ENCODE measurements around the gene CACNA1D.

The CACNA1D gene

DNA sequence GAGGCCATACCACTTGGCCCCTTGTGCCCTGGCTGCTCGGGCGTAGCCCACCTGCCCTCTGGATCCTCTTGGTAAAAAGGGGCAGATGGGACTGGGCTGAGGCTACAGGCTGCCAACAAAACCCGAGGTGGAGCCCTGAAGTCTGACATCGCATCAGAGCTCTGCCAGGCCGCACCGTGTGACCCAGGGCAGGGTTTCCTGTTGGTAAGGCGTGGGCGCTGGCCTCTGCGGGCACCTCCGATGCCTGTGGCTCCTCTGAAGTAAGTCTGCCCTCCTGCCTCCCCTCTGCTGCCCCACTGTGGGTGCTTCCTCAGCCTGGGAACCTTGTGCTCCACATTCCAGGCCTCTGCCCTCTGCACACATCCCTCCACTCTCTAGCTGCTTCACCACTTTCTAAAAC is 342.9 kb downstream of the CACNA1D start:
- Histone ChIP-seq H3K9me3 (ENCODE audit: low read length) (no peaks in the 10 kb centered on the region), H3K4me1 (ENCODE audit: insufficient read depth, low read length) (no peaks in the 10 kb centered on the region), H3K4me3 (ENCODE audit: low read length) (no peak overlapping the region), H2AFZ (ENCODE audit: low read depth, low read length) (no peak overlapping the region), H3K36me3 (ENCODE audit: insufficient read depth, low read length) (no peaks in the 10 kb centered on the region), H3K27me3 (ENCODE audit: insufficient read depth, low read length) (no peaks in the 10 kb centered on the region)

DNA sequence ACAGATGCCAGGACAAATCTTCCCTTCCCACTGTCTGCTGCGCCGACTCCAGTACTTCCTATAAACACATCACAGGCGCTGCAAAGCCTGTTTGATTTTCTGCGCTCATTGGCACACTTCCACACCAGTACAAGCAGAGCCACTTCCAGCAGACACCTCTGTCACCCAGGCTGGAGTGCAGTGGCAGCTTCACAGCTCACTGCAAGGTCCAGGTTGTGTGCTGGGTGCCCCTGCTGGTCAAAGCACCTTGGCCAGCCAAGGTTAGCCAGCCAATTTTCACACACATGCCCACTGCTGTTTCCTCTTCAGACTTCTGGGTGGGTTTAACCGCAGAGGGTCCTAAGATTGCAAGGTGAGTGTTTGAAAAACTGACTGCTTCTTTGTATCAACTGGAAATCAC is 346.9 kb downstream of the CACNA1D start:
- no peaks in the 10 kb centered on the region for H3K4me1 ChIP-seq (ENCODE audit: insufficient read depth, low read length)
- no peaks in the 10 kb centered on the region for H3K36me3 ChIP-seq (ENCODE audit: insufficient read depth, low read length)
- no peak overlapping the region for H2AFZ ChIP-seq (ENCODE audit: low read depth, low read length)
- no peak overlapping the region for H3K4me3 ChIP-seq (ENCODE audit: low read length)
- no peaks in the 10 kb centered on the region for H3K27me3 ChIP-seq (ENCODE audit: insufficient read depth, low read length)
- no peaks in the 10 kb centered on the region for H3K9me3 ChIP-seq (ENCODE audit: low read length)

DNA sequence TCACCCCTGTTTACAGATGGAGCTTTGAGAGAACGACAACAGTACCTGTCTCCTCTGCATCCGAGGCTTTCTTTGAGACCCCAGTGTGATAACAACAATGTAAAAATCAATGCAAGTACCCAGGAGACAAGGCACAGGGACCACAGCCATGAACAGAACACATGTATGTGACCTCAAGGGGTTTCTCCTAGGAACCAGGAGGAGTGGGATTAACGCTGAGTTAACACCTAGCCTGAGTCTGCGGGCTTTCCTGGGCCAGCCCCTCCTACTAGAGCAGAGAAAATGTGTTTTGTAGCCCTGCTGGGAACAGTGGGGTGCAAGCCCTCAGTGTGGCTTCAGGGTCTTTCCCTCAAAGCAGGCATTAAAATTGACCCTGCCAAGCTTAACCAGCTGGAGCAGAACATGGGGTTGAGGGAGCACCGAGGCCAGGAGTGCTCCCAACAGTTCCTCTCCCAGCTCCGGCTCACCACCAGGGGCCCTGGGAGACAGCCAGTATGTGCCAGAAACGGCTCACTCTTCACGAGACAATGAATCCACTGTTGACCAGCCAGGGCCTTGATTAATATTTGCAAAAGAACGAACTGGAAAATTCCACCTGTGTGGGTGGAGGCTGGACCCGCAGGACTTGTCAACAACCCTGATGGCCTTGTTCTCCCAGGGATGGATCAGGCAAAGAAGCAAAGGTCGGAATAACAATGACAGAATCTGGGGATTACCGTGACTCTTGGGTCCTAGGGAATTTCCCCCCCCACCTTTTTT is 348.2 kb downstream of the CACNA1D start:
- Histone ChIP-seq H3K27me3 (ENCODE audit: insufficient read depth, low read length) (peaks cover 2% of the 10 kb centered on the region), H3K36me3 (ENCODE audit: insufficient read depth, low read length) (no peaks in the 10 kb centered on the region), H2AFZ (ENCODE audit: low read depth, low read length) (no peak overlapping the region), H3K9me3 (ENCODE audit: low read length) (no peaks in the 10 kb centered on the region), H3K4me1 (ENCODE audit: insufficient read depth, low read length) (peaks cover 5% of the 10 kb centered on the region), H3K4me3 (ENCODE audit: low read length) (no peak overlapping the region)

DNA sequence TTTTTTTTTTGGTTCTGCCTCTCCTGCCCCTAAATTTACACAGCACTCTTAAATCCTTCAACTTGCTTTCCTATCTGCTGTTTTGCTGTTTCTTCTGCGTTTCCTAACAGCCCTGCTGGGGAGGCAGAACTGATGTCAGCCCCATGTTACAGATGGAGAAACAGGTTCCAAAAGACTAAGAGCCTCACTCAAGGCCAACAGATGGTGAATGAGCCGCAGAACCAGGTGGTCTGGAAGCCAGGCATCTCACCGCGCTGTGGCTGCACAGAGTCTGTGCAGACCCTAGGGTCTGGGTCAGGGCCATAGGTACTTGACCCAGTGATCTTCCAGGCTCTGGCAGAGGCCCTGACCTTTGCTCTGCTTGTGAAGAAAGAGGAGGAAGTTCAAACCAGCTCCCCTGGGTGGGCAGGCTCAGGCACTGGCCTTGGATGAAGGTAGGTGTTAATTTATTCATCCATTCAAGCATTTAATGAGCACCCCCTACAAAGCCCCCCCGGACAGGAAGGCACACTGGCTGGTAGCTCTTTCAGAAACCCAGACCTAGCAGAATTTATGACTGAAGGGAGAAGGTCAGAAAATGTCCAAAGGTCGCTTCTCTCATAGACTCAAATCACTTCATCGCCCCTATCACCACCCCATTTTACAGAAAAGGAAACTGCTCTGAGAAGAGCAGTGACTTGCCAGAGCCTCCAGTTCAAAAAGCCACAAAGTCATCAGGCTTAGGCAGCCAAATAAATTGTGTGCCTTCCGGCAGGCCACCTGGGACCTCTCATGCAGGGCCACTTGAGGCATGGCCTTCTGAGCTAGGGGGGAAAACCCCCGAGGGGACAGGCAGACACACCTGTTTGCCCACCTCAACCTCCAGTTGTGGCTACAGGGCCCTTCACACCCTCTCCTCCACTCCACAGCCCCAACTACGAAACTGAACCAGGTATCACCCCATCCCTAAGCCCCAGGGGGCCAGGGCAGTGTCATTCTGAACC is 349.1 kb downstream of the CACNA1D start:
- H3K9me3 ChIP-seq (ENCODE audit: low read length) = no peaks in the 10 kb centered on the region
- no peaks in the 10 kb centered on the region for H3K36me3 ChIP-seq (ENCODE audit: insufficient read depth, low read length)
- peaks cover 2% of the 10 kb centered on the region for H3K27me3 ChIP-seq (ENCODE audit: insufficient read depth, low read length)
- H3K4me1 ChIP-seq (ENCODE audit: insufficient read depth, low read length) = peaks cover 5% of the 10 kb centered on the region
- H3K4me3 ChIP-seq (ENCODE audit: low read length) = no peak overlapping the region
- H2AFZ ChIP-seq (ENCODE audit: low read depth, low read length) = no peak overlapping the region

DNA sequence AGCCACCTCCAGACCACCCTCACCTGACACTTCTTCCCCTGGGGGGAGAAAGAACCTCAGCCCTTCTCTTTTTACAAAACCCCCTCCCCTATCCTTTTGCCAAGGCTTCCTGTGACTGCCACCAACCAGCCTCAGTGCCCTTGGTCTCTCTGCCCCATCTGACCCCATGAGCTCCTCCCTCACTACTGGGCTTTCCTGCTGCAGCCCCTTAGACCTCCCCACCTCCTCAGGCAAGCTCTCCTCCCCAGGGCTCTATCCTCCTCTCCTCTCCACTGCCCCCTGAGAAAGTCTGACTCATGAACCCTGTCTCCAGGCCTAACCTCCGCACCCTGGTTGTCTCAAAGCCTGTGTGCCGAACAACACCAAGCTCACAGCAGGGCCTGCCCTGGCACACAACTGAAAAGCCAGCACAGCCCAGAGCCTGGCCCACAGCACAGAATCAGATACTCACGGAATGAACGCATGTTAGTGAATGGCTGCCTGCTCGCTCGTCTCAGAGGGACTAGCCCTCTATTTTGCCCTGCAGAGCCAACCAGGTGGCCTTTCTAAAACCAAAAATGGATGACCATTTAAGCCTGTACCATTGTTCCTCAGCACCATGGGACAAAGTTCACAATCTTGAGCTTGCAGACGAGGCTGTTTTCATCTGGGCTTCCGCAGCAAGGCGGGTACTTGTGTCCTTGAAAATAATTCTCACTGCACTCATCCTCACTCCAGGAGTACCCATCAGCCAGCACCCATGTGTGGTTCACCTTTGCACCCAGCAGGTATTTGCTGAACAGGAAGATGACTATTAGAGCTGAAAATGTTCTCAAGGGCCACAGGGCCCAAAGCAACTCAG is 350.1 kb downstream of the CACNA1D start:
- Histone ChIP-seq H3K4me1 (ENCODE audit: insufficient read depth, low read length) (peaks cover 5% of the 10 kb centered on the region), H2AFZ (ENCODE audit: low read depth, low read length) (no peak overlapping the region), H3K36me3 (ENCODE audit: insufficient read depth, low read length) (no peaks in the 10 kb centered on the region), H3K27me3 (ENCODE audit: insufficient read depth, low read length) (peaks cover 2% of the 10 kb centered on the region), H3K4me3 (ENCODE audit: low read length) (no peak overlapping the region), H3K9me3 (ENCODE audit: low read length) (no peaks in the 10 kb centered on the region)

DNA sequence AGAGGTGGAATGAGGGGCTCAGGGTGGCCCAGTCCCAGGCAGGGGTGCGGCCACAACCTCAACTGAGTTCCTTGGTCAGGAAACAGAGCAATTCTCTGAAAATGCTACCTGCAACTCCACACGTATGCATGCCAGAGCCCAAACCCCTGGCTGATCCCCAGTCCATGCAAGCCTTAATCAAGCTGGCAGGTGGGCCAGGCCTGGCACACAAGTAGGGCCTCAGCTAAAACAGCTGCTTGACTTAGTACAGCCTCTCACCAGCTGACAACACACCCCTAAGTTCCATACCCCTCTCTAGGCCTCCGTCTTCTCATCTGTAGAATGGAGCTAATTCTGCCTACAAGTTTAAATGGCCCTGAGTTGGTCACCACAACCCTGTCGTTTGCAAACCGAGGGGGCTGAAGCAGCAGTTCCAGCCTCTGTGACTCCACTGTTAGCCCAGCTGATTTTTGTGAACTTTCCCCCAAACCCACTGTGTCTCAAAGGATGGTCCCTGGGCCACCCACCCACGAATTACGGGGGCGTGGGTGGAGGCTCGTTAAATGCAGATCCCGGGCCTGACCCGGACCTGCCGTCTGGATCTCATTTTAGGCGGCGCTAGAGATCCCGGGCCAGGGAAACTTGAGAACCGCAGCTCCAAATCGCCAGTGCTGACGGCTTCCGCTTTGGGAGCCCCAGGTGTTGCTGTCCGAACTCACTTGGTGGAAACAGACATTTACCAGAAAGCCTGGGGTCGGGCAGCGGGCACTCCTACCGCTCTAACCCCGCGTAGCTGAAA is 350.9 kb downstream of the CACNA1D start:
- H3K27me3 ChIP-seq (ENCODE audit: insufficient read depth, low read length) = peaks cover 2% of the 10 kb centered on the region
- H3K36me3 ChIP-seq (ENCODE audit: insufficient read depth, low read length) = no peaks in the 10 kb centered on the region
- H2AFZ ChIP-seq (ENCODE audit: low read depth, low read length) = peak overlapping the region; percentile 97
- peak overlapping the region; percentile 61 for H3K4me3 ChIP-seq (ENCODE audit: low read length)
- H3K9me3 ChIP-seq (ENCODE audit: low read length) = no peaks in the 10 kb centered on the region
- H3K4me1 ChIP-seq (ENCODE audit: insufficient read depth, low read length) = peaks cover 5% of the 10 kb centered on the region

DNA sequence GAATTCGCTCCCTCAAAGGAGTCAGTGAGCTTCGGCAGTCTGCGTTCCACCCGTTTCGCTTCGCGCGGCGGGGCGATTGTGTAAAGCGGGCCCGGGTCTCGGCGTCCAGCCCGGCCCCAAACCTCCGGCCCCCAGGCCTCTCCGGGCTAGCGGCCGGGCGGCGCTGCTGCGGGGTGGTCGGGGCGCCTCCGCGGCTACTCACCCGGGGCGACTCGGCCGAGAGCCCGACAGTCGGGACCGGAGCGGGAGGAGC is 351.4 kb downstream of the CACNA1D start:
- peaks cover 5% of the 10 kb centered on the region for H3K4me1 ChIP-seq (ENCODE audit: insufficient read depth, low read length)
- H3K36me3 ChIP-seq (ENCODE audit: insufficient read depth, low read length) = no peaks in the 10 kb centered on the region
- H2AFZ ChIP-seq (ENCODE audit: low read depth, low read length) = peak overlapping the region; percentile 97
- H3K27me3 ChIP-seq (ENCODE audit: insufficient read depth, low read length) = peaks cover 2% of the 10 kb centered on the region
- no peaks in the 10 kb centered on the region for H3K9me3 ChIP-seq (ENCODE audit: low read length)
- H3K4me3 ChIP-seq (ENCODE audit: low read length) = peak overlapping the region; percentile 61

DNA sequence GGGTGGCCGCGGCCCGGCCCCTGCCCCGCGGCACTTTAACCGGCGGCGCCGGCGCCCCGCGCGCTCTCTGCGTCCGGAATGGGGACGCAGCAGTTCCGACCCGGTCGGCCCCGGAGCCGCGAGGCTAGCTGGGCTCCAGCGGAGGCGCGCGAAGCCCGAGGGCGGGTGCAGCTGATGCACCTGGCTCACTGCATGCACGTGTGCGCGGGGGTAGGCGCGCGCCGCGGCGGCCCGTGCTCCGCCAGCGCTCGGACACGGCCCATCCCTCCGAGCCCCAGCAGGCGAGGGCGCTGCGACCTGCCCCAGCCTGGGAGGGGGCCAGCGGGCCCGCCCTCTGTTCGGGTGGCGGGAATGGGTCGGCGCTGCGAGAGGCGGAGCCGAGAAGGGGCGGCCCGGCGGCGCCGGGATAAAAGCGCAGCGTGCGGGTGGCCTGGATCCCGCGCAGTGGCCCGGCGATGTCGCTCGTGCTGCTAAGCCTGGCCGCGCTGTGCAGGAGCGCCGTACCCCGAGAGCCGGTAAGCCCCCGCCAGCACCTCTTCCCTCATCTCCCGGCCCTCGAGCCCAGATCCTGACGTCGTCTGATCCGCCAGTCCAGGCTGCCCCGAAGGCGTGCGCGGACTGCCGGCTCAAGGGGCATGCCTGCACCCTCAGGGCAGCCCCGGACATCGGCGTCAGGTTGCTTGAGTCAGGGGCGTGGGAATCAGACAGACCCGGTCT is 351.9 kb downstream of the CACNA1D start, which contains the start of the genes CHDH and IL17RB:
CHDH (minus strand) TSS at position 286 of the 717 bp plus-strand sequence. CDS start 22,411 bp downstream, outside the sequence.
IL17RB (plus strand) TSS at position 435 of the 717 bp plus-strand sequence; CDS start at position 456, 21 bp downstream.
- Histone ChIP-seq H3K4me3 (ENCODE audit: low read length) (peak within 1 kb of the TSS; percentile 61), H3K27me3 (ENCODE audit: insufficient read depth, low read length) (peaks cover 2% of the 10 kb centered on the region), H3K36me3 (ENCODE audit: insufficient read depth, low read length) (no peaks in the 10 kb centered on the region), H3K9me3 (ENCODE audit: low read length) (no peaks in the 10 kb centered on the region), H3K4me1 (ENCODE audit: insufficient read depth, low read length) (peaks cover 5% of the 10 kb centered on the region), H2AFZ (ENCODE audit: low read depth, low read length) (peak within 1 kb of the TSS; percentile 97)

DNA sequence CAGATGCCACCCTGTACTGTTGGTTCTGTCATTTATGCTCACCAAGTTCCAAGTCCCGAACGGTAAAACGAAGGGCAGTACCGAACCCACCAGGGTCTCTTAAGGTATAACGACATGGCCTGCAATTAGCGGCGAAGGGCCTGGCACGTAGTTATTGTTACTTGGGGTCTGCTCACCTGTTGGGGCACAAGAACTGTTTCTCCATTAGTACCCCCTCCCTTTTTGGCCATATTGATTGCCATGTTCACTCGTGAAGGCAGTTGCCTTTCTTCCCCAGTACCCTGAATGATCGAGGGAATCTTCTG is 352.4 kb downstream of the CACNA1D start:
- Histone ChIP-seq H3K4me3 (ENCODE audit: low read length) (peak overlapping the region; percentile 61), H3K27me3 (ENCODE audit: insufficient read depth, low read length) (peaks cover 2% of the 10 kb centered on the region), H2AFZ (ENCODE audit: low read depth, low read length) (peak overlapping the region; percentile 97), H3K4me1 (ENCODE audit: insufficient read depth, low read length) (peaks cover 5% of the 10 kb centered on the region), H3K9me3 (ENCODE audit: low read length) (no peaks in the 10 kb centered on the region), H3K36me3 (ENCODE audit: insufficient read depth, low read length) (no peaks in the 10 kb centered on the region)

DNA sequence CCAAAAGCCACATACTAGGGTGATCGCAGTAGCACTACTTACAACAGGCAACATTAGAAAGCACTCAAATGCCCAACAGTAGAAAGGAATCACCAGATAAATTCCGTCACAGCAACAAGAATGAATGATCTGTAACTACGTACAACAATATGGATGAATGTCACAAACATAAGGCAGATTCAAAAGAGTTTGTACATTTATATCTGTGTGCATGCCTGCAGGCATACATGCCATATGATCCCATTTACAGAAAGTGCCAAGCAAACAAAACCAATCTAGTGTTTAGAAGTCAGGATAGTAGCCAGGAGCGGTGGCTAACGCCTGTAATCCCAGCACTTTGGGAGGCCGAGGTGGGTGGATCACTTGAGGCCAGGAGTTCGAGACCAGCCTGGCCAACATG is 355.5 kb downstream of the CACNA1D start:
- Histone ChIP-seq H3K36me3 (ENCODE audit: insufficient read depth, low read length) (no peaks in the 10 kb centered on the region), H3K4me3 (ENCODE audit: low read length) (no peak overlapping the region)

DNA sequence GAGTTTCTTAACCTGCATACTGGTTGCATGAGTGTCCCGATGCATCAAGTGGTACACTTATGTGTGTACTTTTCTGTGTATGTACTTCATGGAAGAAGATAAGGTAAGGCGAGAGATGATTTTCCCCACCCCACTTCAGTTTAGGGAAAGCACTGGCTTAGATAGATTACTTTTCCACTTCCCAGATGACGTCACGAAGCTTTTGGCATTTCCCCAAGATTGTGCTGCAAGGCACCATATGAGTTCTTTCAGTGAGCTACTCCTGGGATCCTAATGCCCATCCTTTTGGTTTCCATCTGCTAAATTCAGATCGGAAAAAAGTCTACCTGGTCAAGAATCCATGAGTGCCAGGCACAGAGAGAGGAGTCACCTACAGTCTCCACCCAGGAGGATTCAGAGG is 356.5 kb downstream of the CACNA1D start:
- peaks cover 2% of the 10 kb centered on the region for H3K27me3 ChIP-seq (ENCODE audit: insufficient read depth, low read length)
- H3K36me3 ChIP-seq (ENCODE audit: insufficient read depth, low read length) = no peaks in the 10 kb centered on the region
- peaks cover 5% of the 10 kb centered on the region for H3K4me1 ChIP-seq (ENCODE audit: insufficient read depth, low read length)
- H3K9me3 ChIP-seq (ENCODE audit: low read length) = no peaks in the 10 kb centered on the region
- H3K4me3 ChIP-seq (ENCODE audit: low read length) = no peak overlapping the region
- no peak overlapping the region for H2AFZ ChIP-seq (ENCODE audit: low read depth, low read length)

More for the DNA sequence above, 355.5 kb downstream of the CACNA1D start:
- Histone ChIP-seq H2AFZ (ENCODE audit: low read depth, low read length) (no peak overlapping the region), H3K4me1 (ENCODE audit: insufficient read depth, low read length) (peaks cover 5% of the 10 kb centered on the region), H3K9me3 (ENCODE audit: low read length) (no peaks in the 10 kb centered on the region), H3K27me3 (ENCODE audit: insufficient read depth, low read length) (peaks cover 2% of the 10 kb centered on the region)

DNA sequence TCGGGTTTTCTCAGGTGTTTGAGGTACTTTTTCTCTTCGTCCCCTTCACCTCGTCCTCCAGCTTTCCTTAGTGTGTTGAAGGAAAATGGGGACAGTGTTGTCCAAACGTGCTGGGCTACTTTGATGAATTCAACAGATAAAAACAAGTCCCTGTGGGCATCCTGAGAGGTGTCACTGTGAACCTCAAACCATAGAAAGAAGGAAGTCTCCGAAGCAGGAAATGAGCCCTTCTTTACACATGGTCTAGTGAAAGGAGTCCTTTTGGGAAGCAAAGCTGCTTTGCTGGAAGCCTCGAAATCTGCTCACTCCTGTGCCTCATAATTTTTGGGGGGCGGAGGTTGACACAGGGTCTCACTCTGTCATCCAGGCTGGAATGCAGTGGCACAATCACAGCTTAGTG is 362.6 kb downstream of the CACNA1D start:
- H3K4me1 ChIP-seq (ENCODE audit: insufficient read depth, low read length) = no peaks in the 10 kb centered on the region
- no peaks in the 10 kb centered on the region for H3K27me3 ChIP-seq (ENCODE audit: insufficient read depth, low read length)
- H3K9me3 ChIP-seq (ENCODE audit: low read length) = no peaks in the 10 kb centered on the region
- H3K36me3 ChIP-seq (ENCODE audit: insufficient read depth, low read length) = peaks cover 28% of the 10 kb centered on the region
- no peak overlapping the region for H3K4me3 ChIP-seq (ENCODE audit: low read length)
- H2AFZ ChIP-seq (ENCODE audit: low read depth, low read length) = no peak overlapping the region

Data from neuron (in vitro differentiated cells).